Activated effector memory CD4-positive, alpha-beta T cell treated with Interleukin-2 at 50 U/mL for 16 hours (primary cell): ENCODE results near the gene NRAS.

Experiments
- DNase-seq: peaks from one replicate; pipeline ENCODE4 v3.0.0-alpha.2; 2020

The NRAS gene

DNA sequence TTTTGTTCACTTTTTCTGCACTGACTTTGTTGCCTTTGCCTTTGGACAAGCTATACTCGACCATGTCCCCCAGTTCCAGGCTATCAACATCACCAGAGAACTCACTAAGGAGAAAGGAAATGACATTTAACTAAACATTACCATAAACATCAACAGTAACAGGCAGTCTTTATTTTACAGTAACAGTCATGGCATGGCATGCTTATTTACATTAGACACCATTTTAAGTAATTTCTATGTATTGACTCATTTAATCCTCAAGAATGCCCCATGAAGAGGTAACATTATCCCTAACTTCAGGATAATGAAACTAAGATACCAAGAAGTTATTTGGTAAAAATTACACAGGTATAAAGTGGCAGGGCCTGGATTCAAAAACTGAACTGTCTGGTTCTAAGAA, 8.7 kb upstream of the NRAS start:
- no peak for DNase-seq

DNA sequence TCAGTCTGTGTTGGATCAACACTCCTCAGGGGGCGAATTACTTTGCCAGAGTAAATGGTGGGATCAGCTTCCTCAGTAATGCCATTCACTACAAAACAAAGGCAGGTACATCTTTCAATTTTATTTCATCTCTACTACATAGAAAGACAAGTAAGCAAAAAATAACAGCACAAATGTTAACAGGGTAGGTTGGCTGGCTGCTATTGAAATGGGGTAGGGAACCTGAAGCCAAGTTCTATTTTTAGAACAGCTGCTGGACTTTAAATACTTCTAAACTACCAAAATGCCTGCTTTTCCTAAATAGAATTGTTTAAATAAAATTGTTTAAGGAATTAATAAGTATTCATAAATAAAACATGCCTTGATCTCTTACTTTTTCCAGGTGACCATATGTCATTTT, 7.3 kb upstream of the NRAS start:
- no peak for DNase-seq

DNA sequence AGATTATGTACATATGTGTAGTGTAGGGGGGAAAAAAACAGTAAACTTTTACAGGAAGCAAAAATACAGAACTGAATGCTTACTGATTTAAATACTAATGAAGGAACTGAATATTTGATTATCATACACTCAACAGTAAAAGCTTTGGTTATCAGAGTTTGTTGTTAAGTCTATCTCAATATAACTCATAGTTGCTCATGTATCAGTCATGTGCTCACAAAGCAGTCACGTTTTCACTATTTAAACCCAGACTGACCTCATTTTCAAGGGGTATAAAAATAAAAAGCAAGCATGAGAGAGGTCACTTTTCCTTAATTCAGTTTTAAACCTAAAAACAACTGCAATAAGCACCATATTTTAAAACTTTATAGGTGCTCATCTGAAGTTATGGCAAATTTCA, 6.9 kb upstream of the NRAS start:
- no peak for DNase-seq

DNA sequence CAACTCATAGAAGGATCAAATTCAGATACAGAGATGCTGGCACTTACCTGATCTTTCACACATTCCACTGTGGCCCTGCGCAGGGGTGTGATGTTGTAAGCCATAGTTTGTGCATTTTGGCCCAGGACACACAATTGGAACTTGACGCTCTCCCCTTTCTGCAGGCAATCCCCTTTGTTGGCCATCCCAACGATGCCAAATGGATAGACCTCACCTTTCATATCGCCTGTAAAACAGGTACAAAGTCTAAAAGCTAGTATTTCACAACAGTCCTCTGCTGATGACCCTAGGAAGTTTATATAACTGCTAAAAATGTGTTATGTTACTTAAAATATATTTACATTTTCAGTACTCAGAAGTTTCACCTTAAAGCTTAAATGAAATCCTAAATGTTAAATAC, 3.9 kb upstream of the NRAS start:
- DNase-seq: no peak

DNA sequence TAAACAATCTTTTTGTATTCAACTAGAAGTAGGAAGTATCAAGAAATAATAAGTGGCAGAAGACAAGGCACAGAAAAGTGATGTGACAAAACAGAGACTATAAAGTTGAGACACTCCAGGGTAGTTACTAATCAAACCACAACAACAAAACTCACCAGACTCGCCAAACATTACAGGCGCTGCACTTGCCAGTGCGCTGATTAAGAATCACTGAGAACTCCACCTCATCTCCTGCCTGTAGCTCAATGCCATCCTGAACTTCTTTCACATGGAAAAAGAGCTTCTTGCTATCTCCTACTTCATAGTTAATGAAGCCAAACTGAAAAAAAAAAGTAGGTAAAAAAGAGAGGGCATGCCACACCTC, 2.8 kb upstream of the NRAS start:
- no peak for DNase-seq

DNA sequence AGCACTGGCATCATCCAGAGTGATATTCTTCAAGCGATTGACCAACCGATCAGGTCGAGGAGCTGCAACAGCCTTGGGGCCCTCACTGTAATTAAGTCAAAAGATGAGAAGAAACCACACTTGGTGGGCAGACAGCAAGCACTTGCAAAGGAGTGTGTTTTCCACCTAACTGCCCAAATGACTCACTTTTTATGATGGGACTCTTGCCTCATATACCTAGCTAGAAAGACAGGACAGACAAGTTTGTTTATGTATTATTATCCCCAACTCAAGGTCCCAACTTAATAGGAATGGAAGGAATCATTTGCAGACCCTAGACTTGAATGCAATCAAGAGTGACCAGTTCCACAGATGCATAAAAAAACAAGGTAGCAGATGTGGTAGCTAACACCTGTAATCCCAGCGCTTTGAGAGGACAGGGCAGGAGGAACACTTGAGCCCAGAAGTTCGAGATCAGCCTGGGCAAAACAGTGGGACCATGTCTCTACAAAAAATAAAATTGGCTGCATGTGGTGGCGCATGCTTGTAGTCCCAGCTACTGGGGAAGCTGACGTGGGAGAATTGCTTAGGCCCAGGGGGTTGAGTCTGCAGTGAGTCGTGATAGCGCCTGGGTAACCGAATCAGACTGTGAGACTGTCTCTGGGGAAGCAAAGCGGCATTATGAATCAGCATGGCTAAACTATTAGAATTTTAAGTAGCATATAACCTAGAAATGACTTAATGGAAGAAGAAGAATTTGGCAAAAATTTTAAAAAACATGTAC, 2.3 kb upstream of the NRAS start:
- DNase-seq: no peak

DNA sequence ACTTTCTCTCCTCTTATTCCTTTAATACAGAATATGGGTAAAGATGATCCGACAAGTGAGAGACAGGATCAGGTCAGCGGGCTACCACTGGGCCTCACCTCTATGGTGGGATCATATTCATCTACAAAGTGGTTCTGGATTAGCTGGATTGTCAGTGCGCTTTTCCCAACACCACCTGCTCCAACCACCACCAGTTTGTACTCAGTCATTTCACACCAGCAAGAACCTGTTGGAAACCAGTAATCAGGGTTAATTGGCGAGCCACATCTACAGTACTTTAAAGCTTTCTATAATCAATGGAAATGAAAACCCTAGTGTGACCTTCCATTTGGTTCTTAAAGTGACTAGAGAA, 643 bp downstream of the NRAS start:
- DNase-seq: no peak

DNA sequence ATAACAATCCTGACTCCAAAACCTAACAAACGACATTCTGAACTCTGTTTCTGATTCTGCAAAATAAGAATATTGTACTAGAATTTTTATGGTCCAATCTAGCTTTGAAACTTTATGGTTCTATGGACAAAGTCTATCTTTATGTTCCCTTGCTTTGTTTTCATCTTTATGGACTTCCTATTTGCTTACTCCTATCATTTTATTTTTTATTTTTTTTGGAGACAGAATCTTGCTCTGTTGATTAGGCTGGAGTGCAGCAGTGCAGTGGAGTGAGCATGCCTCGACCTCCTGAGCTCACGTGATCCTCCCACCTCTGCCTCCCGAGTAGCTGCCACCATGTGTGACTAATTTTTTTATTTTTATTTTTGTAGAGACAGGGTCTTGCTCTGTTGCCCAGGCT, 3.6 kb downstream of the NRAS start:
- DNase-seq: no peak

DNA sequence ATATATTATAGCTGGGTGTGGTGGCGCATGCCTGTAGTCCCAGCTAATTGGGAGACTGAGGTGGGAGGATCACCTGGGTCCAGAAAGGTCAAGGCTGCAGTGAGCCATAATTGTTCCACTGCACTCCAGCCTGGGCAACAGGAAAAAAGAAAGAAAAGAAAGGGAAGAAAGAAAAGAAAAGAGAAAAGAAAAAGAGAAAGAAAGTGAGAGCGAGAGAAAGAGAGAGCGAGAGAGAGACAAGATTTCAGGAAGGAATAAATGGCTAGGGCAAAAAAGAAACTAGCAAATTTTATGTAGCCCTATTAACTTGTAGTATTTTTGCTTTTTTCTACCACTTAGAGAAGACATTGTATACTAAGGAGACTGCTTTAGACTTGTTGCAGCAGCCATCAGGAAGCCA, 6.2 kb downstream of the NRAS start:
- no peak for DNase-seq

DNA sequence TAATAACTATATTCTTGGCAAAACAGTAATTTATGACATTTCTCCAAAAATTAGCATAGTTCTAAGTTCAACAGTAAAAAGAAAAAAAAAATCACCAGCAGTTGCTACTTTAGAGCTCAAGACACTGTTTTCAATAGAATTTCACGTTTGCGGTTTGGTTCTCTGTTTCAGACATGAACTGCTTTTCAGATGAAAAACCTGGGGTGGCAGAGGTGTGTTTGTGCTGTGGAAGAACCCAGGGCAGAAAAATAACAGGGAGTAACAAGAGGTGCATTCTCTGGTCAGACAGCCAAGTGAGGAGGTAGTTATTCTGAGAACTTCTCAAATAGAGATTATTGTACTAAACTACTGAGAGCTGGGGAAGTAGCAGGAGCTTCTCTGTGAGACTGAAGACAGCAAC, 9.0 kb downstream of the NRAS start:
- no peak for DNase-seq

DNA sequence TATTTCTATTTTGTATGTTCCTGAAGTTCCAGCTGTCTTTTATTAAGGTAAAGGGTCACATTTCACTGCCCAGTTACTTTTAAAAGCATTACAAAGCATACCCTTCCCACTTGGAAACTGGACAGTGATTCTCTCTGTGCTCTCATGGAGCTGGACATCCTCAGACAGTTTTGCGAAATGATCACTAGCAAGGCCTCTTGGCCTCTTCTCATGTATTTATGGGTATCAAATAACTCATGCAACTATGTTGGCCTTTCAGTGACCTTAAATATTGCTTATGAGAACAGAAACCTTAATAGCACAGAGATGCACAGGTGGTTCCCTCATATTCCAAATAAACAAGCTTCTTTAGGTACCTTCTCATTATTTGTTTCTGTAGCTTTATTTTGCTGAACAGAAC, 13.3 kb downstream of the NRAS start:
- DNase-seq: no peak

DNA sequence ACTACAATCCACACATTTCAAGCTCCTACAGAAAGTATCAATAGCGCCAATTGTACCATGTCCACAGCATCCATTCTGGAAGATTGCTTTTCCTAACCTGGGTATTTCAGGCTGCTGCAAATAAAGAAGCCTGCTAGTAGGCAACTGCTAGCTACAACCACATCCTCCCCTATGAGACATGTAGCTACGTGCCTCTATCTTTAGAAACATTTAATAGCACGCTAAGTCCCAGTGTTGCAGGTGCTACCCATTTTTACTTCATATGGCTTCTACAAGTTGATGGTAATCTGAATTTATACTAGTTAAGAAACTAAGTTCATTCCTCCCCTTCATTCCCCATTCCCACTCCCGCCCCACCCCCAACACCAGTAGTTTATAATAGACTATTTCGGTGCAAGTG, 13.8 kb downstream of the NRAS start:
- DNase-seq: no peak

DNA sequence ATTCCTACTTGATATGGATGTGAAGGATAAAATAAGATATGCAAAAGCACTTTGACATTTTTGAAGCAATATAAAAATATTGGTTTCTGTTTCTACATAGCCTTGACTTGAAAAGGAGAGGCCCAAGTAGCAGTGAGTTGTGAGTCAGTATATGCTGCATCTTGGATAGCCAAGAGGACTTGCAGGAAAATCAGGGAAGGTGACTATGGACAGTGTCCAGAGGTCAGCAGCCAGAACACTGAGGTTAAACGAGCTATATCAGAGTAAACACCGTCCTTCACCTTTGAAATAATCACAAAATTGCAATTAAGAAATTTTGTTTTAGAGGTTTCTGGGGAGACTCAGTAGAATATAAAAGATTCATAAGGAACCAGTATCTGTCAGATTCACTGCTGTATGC, 14.6 kb downstream of the NRAS start:
- no peak for DNase-seq

DNA sequence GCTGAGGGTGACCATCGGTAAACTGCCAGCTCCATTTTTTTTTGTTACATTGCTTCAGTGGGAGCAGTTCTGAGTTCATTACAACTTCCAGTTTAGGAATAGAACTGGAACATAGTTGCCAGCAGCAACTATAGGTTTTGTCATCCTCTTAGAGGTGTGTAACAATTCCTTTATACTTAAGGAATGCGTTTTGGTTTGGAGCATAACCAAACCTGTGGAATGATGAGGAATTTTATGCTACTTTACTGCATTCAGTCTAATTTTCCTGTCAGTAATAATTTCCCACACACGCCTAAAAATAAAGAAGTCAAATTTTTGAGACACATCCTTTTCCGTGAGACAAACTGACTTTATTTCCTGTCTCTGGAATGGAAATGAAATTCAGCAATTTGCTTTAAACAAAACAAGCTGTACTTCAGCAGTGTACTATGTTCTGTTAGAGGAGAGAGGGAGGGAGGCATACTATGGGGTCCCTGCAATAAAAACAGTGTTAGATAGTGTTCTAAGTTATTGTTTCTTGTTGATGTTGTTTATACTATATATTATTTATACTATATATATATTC, 16.5 kb downstream of the NRAS start:
- DNase-seq: no peak

DNA sequence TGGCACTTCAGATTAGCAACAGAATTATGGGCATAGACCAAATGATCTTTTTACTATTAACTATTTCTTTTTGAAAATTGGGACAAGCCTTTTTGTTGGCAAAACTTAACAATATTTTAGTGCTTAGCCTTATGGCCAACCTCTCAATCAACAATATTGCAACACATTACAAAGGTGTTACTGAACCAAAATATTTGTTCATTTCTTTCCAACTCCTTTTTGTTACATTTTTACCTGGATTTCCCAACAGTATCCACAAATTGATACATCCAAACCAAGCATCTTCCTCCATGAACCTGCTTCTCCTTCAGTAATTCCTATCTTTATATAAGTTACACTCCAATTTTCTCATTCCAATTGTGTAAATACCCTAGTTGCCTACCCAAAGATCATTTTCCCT, 19.8 kb downstream of the NRAS start:
- DNase-seq: no peak

DNA sequence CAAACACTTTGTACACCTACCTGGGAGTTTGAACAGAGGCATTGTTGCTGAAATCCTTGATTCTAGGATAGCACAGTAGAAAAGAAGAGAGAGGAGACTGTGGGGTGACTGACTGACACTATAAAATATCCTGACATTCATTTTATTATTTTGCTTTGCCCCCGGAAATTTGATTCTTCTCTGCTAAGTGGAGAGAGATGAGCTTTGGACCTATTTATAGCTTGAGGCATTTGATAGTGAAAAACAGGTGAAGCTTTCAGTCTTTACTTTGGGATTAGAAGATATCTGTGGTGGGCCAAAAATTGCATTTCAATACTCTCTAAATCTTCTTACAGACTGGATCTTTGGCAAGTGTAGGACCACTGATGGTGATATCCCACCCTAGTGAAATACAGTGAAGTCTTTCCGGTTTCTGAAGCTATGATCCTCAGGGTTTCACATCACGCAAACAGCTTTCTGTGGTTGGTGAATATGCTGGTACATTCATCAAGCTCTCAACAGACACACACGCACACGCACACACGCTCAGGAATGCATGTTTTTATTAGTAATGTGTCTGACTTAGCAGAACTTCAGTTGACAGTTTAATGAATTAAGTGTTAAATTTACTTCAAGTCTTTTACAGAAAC, 21.0 kb downstream of the NRAS start, which contains the start of gene AMPD1:
Gene AMPD1 (minus strand): TSS at position 117 of the 629 bp plus-strand sequence. CDS start 75 bp downstream, at position 42.
- DNase-seq: no peak

DNA sequence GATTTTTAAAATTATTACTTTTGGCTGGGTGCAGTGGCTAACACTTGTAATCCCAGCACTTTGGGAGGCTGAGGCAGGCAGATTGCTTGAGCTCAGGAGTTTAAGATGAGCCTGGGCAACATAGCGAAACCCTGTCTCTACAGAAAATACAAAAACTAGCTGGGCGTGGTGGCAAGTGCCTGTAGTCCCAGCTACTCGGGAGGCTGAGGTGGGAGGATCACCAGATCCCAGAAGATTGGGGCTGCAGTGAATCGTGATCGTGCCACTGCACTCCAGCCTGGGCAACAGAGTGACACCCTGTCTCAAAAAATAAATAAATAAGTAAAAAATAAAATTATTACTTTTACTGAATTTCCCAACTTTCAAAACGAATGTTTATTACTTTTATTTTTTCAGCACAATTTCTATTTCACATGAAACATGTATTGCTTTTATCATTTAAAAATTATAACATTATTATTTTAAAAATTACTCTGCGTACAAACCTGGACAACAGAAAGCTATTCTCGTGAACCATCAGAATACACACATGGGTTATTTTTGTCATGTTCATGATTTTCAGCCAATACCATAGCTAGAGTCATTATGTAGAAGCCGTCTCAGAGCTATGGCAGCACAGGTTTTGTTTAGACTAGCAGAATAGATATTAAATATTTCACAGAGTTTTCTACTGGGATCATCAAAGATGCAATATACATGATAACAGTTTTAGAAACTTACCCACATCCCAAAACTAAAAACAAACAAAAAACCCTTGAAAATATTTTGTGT, 21.8 kb downstream of the NRAS start:
- DNase-seq: no peak

DNA sequence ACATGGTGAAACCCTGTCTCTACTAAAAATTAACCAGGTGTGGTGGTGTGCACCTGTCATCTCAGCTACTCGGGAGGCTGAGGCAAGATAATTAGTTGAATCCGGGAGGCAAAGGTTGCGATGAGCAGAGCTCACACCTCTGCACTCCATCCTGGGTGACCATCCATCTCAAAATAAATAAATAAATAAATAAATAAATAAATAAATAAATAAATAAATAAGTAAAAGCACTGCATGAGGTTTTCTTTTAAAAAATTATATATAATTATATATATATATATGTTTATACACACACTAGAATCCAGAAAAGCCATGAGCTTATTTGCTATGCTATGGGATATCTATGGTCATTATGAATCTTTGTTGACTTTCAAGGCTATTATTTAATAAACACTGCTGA, 23.6 kb downstream of the NRAS start:
- DNase-seq: no peak

DNA sequence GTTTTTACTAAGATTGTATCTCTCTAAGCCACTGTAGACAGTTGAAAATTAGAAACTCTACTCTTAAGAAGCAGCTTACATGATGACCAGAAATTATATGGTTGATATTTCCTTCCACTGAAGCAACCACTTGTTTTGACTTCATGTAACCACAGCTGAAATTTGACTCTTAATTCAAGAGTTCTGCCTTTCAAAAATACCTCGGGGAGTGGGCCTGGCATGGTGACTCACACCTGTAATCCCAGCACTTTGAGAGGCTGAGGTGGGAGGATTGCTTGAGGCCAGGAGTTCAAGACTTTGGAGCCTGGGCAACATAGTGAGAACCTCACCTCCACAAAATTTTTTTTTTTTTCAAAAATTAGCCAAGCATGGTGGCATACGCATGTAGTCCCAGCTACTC, 25.5 kb downstream of the NRAS start:
- no peak for DNase-seq

DNA sequence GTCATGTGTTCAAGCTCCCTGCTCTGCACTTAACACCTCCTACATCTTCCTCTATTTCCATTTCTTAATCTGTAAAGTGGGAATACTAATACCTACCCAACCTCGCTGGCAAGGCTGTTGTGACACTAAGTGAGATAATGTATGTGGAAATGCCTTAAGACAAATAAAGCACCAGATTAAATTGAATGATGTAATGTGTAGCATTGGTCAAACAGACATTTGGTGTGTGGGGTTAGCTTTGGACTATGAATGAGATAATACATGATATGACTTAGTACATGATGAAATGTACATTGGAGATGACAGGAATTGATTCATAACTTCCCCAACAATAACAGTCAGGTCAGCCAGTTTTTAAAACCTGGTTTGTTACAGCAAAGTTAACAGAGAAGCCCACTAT, 26.4 kb downstream of the NRAS start:
- DNase-seq: no peak

DNA sequence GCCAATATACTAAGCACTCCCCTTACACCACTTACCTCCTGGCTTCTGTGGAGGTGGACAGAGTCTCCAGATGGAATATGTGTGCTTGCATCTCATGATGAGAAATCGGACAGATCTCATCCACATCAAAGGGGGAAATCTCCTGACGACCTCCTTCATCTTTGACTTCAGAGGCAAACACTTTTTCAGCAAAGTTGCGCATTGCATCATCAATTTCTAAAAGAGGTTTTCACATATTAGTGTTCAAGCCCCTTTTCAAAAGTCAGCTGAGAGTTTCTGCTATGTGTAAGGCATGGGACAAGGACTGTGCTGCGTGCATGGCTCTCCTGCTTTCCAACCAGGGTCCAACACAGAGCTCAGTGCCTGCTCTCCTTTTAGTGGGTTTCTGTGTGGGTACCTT, 28.0 kb downstream of the NRAS start:
- DNase-seq: no peak

DNA sequence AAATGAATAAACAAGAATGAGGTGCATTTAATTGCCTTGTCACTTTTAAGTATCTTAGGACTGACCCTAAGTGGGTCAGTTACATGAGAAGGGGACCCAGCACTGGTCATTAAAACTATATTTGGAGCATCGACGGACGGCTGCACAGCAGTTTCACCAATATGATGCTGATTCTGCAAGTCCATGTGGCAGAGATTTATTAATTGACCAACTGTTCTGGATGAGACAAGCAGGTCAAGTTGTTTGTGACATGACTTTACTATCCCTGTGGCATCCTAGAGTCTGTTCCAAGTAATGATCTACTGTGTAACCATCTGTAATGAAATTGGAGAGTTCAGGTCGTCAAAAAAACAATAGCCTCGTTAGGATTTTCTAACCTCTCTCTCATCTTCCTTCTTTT, 30.7 kb downstream of the NRAS start:
- no peak for DNase-seq

DNA sequence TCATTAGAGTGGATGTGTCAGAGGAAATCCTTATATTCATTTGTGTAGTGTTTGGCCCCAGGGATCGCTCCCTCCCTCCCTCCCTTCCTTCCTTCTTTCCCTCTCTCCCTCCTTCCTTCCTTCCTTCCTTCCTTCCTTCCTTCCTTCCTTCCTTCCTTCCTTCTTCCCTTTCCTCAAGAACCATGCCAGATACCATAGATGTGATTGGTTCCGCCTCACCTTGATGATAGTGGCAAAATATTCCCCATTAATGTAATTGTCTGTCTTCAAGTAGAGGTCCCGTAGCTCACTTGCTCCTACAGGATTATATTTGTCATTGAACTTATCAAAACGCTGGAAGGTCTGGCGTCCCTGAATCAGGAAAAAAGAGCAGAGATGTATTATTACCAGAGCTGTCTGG, 38.9 kb downstream of the NRAS start:
- DNase-seq: no peak

DNA sequence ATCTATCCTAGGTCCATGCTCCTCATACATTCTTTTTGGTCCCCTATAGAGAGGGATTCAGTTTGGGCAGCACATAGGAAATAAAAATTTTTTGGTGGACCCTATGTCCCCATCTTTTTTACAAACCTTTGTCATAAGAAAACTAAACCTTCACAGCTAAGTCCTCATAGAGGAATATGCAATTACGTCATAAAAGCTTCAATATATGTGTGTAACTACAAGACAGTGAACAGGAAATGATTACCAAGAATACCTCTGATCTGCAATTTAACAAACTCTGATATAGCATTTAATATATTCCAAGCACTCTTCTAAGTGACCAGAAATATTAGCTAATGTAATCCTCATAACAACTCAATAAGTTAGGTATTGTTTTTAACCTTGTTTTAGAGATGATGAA, 40.5 kb downstream of the NRAS start:
- no peak for DNase-seq
